Mucosa of rectum (tissue), 2 donors: ENCODE data around the gene CABP2.

ENCODE experiments used
- H3K27ac ChIP-seq, 2 donors: one replicate each; pipeline ENCODE4 v1.7.0; 2013; ENCODE audit warnings: inconsistent platforms in 2 of 2, low read depth in 2 of 2, low read length in 2 of 2
- H3K27me3 ChIP-seq, 2 donors: one replicate each; pipeline ENCODE4 v1.7.0; 2013; ENCODE audit warnings: low read length in 2 of 2; ENCODE audit not compliant: control insufficient read depth in 2 of 2, insufficient read depth in 2 of 2
- H3K36me3 ChIP-seq, 2 donors: one replicate each; pipeline ENCODE4 v1.7.0; 2013; ENCODE audit warnings: low read length in 2 of 2; ENCODE audit not compliant: control insufficient read depth in 2 of 2, insufficient read depth in 2 of 2
- H3K4me1 ChIP-seq, 2 donors: one replicate each; pipeline ENCODE4 v1.7.0; 2013; ENCODE audit warnings: low read length in 2 of 2, mild to moderate bottlenecking in 1 of 2; ENCODE audit not compliant: control insufficient read depth in 2 of 2, insufficient read depth in 2 of 2
- H3K4me3 ChIP-seq, 2 donors: one replicate each; pipeline ENCODE4 v1.7.0; 2013; ENCODE audit warnings: low read length in 2 of 2
- H3K9ac ChIP-seq, 2 donors: one replicate each; pipeline ENCODE4 v1.7.0; 2013; ENCODE audit warnings: low read length in 2 of 2, low read depth in 1 of 2, mild to moderate bottlenecking in 1 of 2
- H3K9me3 ChIP-seq, 2 donors: one replicate each; pipeline ENCODE4 v1.7.0; 2013; ENCODE audit warnings: low read length in 2 of 2; ENCODE audit not compliant: control insufficient read depth in 2 of 2
- donor health status: healthy.
- donor health status: Normal muscosa, but diverticular disease.

Gene CABP2

DNA sequence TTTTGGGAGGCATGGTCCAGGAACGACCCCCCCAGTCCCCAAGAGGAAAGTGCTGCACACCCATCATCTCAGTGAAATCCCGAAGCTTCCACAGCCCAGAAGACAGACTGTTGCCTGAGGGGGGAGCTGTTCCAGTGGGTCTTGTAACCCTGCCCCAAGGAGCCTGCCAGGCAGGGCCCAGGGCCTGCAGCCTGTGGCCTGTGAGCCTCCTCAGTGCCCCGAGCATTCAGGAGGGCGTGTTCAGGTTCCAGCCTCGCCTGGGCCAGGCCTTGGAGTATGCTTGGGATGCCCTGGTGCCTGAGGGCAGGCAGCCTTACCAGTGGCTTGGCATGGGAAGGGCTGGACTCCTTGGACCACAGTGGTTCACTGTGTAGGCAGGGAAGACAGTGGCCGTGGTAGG, 18.0 kb upstream of the CABP2 start:
- Histone ChIP-seq H3K4me3 (no peak overlapping the region), H3K36me3 (no peaks in the 10 kb centered on the region), H3K27me3 (peaks cover 0 to 3% of the 10 kb centered on the region in 2 donors), H3K9me3 (no peaks in the 10 kb centered on the region), H3K4me1 (peaks cover 16 to 21% of the 10 kb centered on the region in 2 donors), H3K27ac (no peak overlapping the region), H3K9ac (no peak overlapping the region)

DNA sequence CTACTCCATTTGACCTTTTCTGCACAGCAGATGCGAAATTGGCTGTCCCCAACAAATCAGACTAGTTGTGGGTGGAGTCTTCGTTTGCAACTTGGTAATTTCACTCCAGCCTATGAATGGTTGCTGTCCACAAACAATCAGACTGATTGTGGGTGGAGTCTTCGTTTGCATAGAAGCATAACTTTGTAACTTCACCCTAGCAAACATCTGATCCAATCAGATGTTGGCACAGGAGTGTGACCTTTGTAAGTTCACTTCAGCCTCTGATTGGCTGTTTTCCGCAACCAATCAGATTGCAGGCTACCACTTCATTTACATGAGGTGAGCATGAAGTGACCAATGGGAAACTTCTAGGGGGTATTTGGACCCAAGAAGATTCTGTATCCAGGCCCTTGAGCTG, 16.3 kb upstream of the CABP2 start:
- H3K4me3 ChIP-seq = no peak overlapping the region
- no peaks in the 10 kb centered on the region for H3K36me3 ChIP-seq
- peaks cover 10 to 15% of the 10 kb centered on the region in 2 donors for H3K4me1 ChIP-seq
- peaks cover 0 to 3% of the 10 kb centered on the region in 2 donors for H3K27me3 ChIP-seq
- H3K9ac ChIP-seq = no peak overlapping the region
- H3K9me3 ChIP-seq = peaks cover 0 to under 1% of the 10 kb centered on the region in 2 donors
- no peak overlapping the region for H3K27ac ChIP-seq

DNA sequence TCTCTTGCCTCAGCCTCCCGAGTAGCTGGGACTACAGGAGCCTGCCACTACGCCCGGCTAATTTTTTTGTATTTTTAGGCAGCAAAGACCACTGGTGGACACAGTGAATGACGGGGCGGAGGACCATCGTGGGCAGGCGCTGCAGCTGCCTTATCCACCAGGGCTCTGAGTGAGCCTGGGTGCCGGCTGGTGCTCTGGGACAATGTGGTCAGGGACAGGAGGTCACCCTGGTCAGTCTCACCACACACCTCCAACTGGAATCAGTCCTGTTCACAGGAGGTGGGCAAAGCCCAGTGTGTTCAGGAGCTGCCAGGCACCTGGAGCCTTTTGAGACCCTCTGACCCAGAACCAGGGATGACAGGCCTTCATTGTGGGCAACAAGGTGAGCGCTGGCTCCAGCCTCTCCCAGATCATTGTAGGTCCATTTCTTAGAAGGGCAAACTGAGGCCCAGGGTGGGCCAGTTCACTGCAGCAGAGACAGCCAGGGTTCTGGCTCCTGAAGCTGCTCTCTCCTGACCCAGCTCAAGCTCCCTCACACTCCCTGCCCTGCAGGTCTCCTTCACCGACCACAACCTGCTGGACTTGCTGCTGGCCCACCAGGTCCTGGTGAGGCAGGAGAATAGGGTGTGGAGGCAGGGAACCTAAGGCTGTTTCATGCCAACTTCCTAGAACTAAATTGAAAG, 15.7 kb upstream of the CABP2 start:
- Histone ChIP-seq H3K27ac (no peak overlapping the region), H3K4me1 (peaks cover 10 to 14% of the 10 kb centered on the region in 2 donors), H3K9me3 (peaks cover 0 to 3% of the 10 kb centered on the region in 2 donors), H3K9ac (no peak overlapping the region), H3K27me3 (peaks cover 0 to 3% of the 10 kb centered on the region in 2 donors), H3K4me3 (no peak overlapping the region), H3K36me3 (no peaks in the 10 kb centered on the region)

DNA sequence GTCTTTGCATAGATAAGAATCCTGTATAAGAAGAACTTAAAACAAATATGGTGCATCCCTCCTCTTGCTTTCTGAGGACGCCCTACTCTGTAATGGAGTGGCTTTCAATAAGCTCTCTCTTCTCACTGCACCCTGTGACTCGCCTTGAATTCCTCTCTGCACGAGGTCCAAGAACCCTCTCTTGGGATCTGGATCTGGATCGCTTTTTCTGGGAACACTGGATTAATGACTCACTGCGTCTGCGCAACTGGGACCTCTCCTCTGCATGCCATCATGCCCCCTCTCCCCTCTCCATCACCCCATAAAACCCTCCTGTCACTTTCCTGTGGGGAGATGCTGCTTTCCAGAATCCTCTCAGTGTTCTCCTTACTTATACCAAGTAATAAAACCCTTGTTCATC, 15.1 kb upstream of the CABP2 start:
- no peaks in the 10 kb centered on the region for H3K36me3 ChIP-seq
- peaks cover 0 to 3% of the 10 kb centered on the region in 2 donors for H3K9me3 ChIP-seq

DNA sequence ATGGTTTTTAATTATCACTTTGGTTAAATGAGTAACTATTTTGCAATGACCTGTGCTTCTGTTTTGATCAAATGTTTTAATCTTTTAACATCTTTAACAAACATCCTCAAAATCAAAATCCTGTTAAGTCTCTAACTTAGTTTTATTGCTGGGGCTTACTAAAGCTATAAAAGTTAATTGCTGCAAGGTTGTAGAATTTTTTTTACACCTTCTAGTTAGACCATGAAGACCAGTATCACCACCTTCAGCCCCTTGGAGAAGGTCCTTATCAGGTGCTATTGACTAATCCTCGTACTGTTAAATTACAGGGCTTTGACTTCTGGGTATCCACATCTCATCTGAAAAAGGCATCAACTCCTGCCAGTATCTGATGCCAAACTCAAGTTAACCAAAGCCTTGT, 12.3 kb upstream of the CABP2 start:
- Histone ChIP-seq H3K4me3 (no peak overlapping the region), H3K4me1 (peaks cover 0 to 5% of the 10 kb centered on the region in 2 donors), H3K27me3 (peaks cover 0 to 3% of the 10 kb centered on the region in 2 donors), H3K9ac (no peak overlapping the region), H3K36me3 (no peaks in the 10 kb centered on the region), H3K9me3 (peaks cover 0 to 3% of the 10 kb centered on the region in 2 donors), H3K27ac (peak overlapping the region in 1 of 2 donors; percentile 20)

More for the DNA sequence above, 15.1 kb upstream of the CABP2 start:
- Histone ChIP-seq H3K27ac (no peak overlapping the region), H3K4me1 (peaks cover 5 to 8% of the 10 kb centered on the region in 2 donors), H3K9ac (no peak overlapping the region), H3K4me3 (no peak overlapping the region), H3K27me3 (peaks cover 0 to 3% of the 10 kb centered on the region in 2 donors)

DNA sequence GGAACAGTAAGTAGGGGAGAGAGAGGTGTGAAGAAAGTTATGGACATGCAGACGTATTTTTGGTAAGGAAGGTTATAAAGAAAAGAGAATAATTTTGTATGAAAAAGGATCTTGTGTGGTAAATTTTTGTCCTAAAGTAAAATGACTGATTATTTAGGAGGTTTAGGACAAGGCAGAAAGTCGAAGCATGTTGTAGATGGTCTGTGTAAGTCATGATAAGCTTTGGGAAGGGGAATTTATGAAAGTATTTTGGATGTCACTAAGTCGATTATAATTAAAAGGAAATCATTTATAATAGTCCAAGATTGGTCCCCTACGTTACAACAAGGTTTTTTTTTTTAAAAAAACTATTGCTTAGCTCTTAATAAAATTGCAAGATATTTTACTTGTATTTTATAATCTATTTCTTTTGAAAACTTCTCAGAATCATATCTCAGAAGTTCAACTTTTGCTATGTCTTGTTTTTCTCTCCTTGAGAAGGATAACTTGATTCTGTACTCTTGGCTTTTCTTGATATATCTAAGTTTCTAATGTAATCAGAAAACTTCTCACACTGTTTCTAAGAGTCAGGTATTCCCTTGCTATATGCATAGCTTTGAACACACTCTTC, 10.9 kb upstream of the CABP2 start:
- H3K4me1 ChIP-seq = peaks cover 0 to 5% of the 10 kb centered on the region in 2 donors

DNA sequence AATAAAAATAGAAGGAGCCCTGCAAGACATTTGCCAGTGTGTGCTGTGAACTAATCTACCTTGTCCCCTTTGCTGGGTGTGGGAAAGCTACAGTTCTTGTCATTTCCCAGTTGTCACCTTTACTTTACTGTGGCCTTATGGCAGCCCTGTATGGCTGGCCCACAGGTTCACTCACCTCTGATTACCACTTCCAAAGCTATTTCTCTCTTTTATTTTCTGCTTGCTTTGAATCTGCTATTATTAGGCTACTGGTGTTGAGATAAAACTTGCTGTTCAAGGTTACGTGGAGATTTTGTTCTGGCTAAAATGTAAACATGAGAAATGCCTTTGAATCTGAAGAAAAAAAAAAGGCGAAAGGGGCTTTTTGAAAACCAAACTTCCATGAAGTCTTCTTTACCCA, 9.6 kb upstream of the CABP2 start:
- Histone ChIP-seq H3K27me3 (no peaks in the 10 kb centered on the region), H3K27ac (no peak overlapping the region), H3K9ac (no peak overlapping the region), H3K4me1 (peaks cover 0 to 5% of the 10 kb centered on the region in 2 donors), H3K4me3 (no peak overlapping the region), H3K36me3 (no peaks in the 10 kb centered on the region), H3K9me3 (peaks cover 0 to 3% of the 10 kb centered on the region in 2 donors)

More for the DNA sequence above, 10.9 kb upstream of the CABP2 start:
- H3K27ac ChIP-seq = no peak overlapping the region
- peaks cover 0 to 3% of the 10 kb centered on the region in 2 donors for H3K27me3 ChIP-seq
- no peak overlapping the region for H3K4me3 ChIP-seq
- H3K36me3 ChIP-seq = no peaks in the 10 kb centered on the region
- no peak overlapping the region for H3K9ac ChIP-seq
- H3K9me3 ChIP-seq = peaks cover 0 to 3% of the 10 kb centered on the region in 2 donors

DNA sequence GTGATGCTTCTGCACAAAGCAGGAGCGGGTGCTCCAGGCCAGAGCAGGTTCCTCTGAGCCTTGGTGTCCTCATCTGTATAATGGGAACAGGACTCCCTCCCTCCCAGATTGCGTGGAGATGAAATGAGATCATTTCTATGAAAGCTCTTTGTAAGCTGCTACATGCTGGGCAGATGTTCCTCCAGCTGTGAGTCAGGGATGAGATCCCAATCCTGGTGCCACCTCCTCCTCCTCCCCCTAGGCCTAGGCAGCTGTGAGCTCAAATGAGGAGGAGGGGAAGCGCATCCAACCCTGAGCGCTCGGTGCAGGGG, 7.0 kb upstream of the CABP2 start:
- H3K9ac ChIP-seq = no peak overlapping the region
- H3K4me3 ChIP-seq = no peak overlapping the region

DNA sequence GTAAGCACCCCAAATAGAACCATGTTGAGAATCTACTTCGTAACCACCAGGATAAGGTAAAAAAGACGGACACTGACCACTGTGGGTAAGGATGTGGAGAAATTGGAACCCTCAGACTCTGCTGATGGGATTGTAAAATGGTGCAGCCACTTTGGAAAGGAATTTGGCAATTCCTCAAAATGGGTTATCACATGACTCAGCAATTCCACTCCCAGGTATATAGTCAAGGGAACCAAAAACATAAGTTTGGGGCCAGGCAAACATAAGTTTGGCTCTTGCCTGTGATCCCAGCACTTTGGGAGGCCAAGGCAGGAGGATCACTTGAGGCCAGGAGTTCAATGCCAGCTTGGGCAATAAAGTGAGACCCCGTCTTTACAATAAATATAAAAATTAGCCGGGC, 5.1 kb upstream of the CABP2 start:
- Histone ChIP-seq H3K9ac (no peak overlapping the region), H3K9me3 (no peaks in the 10 kb centered on the region), H3K36me3 (no peaks in the 10 kb centered on the region)

More for the DNA sequence above, 7.0 kb upstream of the CABP2 start:
- H3K36me3 ChIP-seq = no peaks in the 10 kb centered on the region
- peaks cover 6 to 8% of the 10 kb centered on the region in 2 donors for H3K4me1 ChIP-seq
- peaks cover 0 to 3% of the 10 kb centered on the region in 2 donors for H3K9me3 ChIP-seq
- H3K27ac ChIP-seq = no peak overlapping the region
- no peaks in the 10 kb centered on the region for H3K27me3 ChIP-seq

DNA sequence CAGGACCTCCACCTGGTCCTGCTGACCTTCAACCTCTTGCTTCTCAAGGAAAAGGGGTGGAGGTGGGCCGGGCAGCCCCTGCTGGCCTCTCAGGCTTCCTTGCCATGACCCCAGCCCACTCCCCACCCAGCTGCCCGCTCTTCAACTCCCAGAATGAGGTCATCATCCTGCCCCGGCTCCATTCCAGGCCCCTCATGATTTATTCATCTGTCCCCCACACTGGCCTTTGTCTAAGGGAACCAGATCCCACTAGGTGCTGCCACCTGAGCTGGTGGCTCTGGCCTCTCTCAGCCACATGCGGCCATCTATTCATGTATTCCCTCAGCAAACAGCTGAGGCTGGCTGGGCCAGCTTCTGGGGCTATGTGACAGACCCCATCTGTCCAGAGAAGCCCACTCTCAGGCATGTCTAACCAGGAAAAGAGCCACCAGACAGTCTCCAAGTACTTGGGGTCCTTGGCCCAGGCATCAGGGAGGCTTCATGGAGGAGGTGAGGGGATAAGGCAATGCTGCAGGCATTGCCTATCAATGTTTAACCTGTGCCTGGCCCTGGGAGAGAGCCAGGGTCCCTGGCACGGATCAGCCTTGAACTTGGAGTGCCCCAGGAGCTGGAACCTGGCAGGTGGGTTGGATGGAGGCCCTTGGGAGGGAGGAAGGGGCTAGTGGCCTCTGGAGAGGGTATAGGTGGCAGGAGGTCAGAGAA, 2.2 kb upstream of the CABP2 start:
- Histone ChIP-seq H3K9ac (peak overlapping the region; percentile 34 to 36), H3K4me3 (no peak overlapping the region)

More for the DNA sequence above, 5.1 kb upstream of the CABP2 start:
- peaks cover 16 to 18% of the 10 kb centered on the region in 2 donors for H3K4me1 ChIP-seq
- H3K4me3 ChIP-seq = no peak overlapping the region
- no peak overlapping the region for H3K27ac ChIP-seq
- H3K27me3 ChIP-seq = no peaks in the 10 kb centered on the region

More for the DNA sequence above, 2.2 kb upstream of the CABP2 start:
- no peaks in the 10 kb centered on the region for H3K36me3 ChIP-seq
- peak overlapping the region; percentile 53 to 71 for H3K27ac ChIP-seq
- H3K9me3 ChIP-seq = no peaks in the 10 kb centered on the region
- H3K27me3 ChIP-seq = no peaks in the 10 kb centered on the region
- peaks cover 16 to 18% of the 10 kb centered on the region in 2 donors for H3K4me1 ChIP-seq
